ENCODE data around the gene MORC1.

The MORC1 gene

DNA sequence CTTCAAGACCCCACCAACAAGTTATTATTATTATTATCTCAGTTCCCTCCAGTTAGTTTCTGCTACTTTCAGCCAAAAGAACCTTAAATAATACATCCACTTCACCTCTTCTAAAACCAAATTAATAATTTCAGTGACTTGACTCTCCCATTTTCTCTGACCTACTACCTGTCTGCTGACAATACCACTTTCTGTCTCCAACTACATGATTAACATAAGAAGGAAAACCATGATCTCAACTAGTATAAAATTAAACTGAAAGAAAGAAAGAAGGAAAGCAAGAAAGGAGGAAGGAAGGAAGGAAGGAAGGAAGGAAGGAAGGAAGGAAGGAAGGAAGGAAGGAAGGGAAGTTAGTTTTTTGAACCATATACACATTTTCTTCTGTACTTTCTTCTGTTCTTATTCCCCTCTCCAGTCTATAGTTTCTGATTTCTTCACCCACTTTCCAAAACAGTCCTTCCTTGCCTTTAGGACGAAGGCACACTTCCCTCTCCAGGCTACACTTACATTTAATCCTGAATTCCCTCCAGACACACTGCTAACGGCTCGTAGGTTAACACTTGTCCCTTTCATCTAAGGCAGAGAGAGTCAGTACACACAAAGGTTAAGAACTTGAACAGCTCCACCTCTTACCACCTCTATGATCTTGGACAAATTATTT is 84.8 kb downstream of the MORC1 start:
- DNase-seq (ENCODE audit: low read depth, low spot score), result no peak

DNA sequence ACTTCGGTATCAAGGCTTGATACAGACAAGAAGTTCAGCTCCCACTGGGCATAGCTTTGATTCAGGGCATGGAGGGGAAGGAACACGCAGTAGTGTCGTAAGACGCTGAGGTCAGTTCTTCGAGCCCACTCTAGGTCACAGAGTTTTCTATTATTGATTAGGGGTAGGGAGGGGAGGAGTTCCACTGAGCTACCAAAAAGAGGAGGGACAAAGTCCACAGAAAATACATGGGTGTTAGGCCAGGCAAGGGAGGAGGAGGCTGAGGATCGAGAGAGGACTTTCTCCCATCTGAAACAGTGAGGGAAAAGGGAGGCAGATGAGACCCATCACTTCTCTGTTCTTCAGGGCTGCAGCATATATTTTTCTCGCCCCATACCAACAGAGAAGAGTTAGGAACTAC is 89.2 kb downstream of the MORC1 start:
- DNase-seq (ENCODE audit: low read depth, low spot score), result no peak

DNA sequence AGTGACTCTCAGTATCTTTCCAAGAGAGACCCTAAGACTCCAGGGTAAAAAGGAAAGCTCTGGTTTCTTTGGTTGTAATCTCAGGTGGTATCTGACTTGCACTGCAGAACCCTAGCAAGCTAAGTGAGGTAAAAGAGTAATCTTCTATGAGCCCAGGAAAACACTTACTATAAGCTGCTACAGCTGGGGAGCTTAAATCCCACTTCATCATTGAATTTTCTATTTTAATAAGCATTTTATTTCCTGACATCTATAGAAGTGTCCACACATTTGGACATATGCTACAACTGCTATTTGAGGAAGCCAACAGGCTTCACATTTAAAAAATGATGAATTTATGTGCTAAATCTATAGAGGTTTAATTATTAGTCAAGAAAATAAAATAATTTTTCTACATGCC is 91.1 kb downstream of the MORC1 start:
- no peak for DNase-seq (ENCODE audit: low read depth, low spot score)

DNA sequence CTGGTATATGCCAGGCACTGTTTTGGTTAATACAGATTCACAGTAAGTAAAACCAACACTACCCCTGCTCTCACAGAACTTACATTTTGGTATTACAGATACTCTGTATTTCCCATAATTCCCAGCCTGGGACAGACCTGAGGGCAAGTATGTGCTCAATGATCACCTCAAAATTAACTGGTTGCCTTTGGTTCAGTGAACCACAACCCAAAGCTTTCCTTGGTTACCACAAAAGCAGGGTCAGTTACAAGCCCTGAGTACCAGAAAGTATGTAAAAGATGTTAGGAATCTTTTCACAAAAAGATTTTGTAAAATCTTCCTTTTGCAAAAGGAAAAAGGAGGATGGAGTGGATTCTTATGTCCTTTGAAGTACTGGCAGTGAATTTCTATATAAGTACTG is 92.0 kb downstream of the MORC1 start:
- no peak for DNase-seq (ENCODE audit: low read depth, low spot score)

DNA sequence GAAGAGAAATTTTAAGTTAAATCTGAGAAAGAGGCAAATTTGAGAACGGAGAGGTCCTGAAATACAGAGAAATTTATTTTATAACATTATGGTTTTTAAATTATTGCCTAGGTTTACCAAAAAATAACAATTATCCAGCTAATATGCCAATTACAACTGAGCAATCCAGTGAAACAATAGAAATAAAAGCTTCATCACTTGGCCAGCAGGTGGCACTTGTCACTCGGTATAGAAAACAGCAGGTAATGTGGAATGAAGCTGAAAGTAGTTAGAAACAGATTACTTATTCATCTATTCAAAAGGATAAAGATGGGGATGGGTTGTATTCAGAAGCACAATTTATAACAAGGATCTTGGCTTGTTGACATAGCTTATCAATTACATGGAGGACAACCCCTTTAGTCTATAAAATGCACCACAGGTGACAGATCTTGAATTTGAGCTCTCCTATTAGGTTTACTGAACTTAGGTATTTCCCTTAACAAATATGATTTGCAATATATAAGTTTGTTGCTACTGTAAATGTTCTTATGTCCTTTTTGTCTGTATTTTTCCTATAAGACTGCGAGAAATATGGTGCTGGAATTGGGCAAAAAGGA is 94.2 kb downstream of the MORC1 start:
- no peak for DNase-seq (ENCODE audit: low read depth, low spot score)

DNA sequence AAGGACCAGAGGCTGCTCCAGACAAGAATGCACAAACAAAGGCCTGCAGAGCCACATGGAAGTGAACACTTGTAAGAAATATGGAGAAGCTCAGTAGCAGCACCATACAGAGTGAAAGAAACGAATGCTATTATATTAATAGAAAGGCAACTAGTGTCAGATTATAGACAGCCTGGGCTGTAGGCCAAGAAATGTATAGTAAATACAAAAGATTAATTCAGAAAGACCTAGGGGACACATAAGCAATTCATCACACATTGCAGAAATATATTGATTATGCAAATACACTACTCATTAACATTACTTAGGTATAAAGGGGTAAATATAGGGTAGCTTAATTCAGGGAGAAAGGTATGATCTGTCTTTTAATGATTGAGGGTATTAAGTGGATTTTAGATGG is 94.8 kb downstream of the MORC1 start:
- no peak for DNase-seq (ENCODE audit: low read depth, low spot score)

DNA sequence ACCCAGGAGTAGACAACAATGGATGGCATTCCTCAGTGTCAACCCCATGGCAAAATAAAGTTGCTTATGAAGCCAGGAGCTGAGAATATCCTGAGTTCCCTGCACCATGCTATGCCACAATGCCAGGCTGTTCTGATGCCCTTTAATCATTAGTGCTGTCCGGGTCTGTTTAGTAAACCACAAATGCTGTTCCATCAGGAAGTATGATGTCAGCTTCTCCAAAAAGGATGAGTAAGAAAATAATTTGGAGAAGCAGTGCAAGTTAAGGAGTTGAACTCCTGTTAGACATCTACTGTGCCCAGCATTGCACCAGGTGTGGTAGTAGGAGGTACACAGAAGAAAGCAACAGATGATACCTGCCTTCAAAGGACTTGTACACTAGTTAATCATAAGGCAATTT is 96.4 kb downstream of the MORC1 start:
- no peak for DNase-seq (ENCODE audit: low read depth, low spot score)

DNA sequence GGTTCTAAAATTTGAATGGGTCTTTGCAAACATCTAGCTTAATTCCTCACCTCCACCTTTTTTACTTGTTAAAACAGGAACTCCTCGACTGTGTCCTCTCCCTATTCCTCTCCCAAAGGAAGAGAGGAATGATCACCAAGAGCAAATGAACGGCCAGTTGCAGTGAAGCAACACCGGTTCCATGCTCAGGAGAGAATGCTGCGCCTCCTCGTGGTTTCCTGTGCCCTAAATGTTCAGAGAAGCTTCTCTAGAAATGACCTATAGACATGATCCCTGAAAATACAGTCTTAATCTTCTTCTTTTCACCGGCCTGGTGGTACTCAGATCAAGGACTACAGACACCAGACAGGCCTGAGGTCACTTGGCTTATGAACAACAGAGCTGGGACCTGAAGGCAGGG is 99.1 kb downstream of the MORC1 start:
- DNase-seq (ENCODE audit: low read depth, low spot score), result no peak

DNA sequence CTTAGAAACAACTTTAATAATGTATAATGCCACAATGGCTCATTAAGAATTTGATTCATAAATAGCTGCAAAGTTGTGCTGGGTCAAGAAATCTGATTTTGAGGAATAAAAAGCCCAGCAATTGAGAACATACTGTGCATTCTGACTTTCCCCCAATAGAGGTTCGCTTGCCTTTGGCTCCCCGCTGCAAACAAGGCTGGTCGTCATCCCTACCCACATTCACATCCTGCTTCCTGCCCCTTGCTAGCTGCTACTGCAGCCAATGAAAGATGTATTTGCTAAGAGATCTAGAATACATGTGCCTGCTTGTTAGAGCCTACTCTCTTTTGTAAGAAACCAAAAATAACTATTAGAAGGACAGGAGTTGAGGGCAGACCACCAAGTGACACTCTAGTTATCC is 112.5 kb downstream of the MORC1 start:
- DNase-seq (ENCODE audit: low read depth, low spot score), result no peak

DNA sequence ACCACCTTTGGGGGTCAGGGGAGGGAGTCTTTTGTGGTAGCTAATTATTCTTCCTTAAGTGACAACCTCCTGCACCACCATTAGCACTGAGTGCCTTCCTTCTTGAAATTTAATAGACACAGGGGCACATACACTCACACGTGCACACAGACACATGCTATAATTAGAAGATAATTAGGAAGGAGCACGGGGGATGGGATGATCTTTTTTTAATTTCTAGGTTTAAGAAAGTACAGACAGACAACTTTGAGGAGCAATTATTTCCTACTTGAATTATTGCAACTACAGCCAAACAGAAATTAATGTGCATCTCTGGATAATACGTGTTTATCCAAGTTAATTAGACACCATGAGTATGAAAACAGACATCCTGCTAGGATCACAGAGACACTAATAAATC is 119.5 kb downstream of the MORC1 start:
- DNase-seq (ENCODE audit: low read depth, low spot score), result no peak

DNA sequence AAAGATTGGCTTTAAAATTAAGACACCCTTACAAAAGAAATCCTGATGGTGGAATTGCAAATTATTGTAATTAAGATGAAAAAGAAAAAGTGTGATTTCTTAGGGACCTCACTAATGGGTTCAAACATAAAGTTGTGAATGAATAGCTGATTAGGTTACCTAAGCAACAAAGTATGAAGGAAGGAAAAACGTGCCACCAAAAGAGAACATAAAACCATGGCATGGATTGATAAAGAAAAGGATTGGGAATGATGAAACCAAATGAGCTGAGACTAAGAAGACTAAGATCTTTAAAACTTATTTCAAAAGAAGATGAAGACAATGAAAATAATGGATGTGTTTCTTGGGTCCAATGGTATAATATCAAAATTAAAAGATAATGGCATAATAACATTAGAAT is 132.1 kb downstream of the MORC1 start:
- no peak for DNase-seq (ENCODE audit: low read depth, low spot score)

DNA sequence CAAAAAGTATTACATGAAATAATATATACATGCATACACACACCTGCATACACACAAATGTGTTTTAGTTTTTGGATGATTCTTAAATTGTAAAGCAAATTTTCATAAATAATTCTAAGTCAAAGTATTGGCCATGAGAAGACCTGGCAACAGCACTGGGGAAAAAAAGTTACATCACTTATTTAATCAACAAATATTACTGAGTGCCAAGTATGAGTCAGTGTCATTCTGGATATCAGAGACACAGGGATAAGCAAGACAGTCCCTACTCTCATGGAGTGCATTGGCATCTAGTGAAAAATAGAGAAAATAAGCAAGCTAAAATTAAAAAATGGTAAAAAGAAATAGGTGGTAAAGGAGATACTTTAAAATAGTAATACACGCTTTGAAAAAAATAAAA is 134.9 kb downstream of the MORC1 start:
- DNase-seq (ENCODE audit: low read depth, low spot score), result no peak

DNA sequence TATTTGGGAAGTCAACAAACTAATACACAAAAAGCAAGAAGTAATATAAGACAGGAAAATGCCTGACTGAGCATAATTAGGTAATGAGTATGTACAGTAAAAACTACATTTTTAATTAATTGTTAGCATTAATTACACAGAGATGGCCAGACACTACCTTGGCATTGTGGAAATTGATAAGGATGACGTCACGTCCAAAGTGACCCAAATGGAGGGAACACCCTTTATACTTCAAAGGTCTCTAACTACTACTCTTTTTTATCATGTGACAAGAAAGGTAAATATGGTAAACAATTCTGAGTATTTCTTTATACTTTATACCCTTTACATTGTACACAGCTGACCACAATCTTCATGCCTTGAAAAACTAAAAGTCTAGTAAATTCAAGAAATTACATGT is 141.9 kb downstream of the MORC1 start:
- DNase-seq (ENCODE audit: low read depth, low spot score), result no peak

DNA sequence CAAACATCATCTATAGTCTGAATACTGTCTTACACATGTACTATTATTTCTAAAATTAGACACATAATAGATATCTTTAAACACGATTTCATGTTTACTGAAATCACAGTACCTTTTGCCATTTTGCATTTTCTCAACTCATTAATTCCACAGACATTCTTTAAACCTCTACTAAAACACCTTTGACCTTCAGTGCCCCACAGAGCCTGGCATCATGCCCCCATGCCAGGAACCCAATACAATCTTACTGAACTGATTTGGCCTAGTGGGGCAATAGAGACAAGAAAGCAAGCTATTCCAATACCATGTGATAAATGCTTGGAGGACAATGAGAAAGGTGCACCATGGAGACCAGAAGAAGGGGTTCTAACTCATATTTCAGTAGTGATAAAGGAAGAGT is 144.9 kb downstream of the MORC1 start:
- DNase-seq (ENCODE audit: low read depth, low spot score), result no peak

DNA sequence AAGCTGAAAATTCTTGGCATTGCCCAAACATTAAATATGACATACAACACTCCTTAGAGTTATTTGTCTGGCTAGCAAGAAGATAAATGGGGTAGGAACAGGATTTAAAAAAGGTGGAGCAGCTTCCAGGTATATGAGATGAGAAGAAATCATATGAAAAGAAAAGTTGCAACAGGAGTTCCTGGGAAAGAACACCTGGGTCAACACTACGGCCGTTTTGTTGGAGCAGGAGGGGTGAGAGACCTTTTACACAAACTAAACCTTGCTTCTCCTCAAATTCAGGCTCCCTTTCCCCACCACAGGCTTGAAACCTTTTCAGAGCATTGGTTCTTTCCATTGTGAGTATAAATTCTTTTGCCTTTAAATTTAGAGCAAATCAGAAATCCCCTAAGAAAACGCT is 145.5 kb downstream of the MORC1 start:
- DNase-seq (ENCODE audit: low read depth, low spot score), result no peak

DNA sequence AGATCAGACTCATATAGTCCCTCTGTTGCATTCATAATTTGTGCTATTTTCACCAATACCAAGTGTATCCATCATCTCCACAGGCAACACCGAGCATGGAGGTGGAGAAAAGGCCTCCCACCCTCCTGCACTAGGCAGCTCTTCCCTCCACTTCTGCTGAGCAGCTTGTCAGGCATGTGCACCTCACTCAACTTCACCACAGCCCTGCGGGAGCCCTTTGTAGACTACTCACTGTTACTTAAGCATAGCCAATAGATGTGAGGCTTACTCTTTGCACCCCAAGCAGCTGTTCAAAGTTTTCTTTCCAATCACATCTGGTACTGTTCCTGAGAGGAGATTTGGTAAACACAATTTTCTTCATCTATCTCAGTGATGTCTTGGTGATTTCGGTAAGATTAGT is 147.4 kb downstream of the MORC1 start:
- DNase-seq (ENCODE audit: low read depth, low spot score), result no peak

DNA sequence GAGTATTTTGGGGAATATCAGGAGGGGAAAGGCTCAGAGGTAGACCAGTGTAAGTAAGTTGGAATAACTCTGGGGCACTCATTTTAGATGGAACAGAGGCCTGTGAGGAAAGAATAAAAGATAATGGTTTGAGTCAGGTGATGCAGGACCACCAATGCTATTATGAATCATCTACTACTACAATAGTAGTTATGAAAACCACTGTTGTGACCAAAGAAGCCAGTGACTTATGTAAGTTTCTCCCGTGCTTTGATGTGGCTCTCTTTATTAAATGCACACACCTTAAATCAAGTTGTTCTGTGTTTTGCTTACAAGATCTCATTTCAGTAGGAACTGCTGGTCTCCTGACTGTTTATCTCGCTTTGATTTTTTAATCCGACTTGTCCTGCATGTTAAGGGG is 151.2 kb downstream of the MORC1 start:
- no peak for DNase-seq (ENCODE audit: low read depth, low spot score)

DNA sequence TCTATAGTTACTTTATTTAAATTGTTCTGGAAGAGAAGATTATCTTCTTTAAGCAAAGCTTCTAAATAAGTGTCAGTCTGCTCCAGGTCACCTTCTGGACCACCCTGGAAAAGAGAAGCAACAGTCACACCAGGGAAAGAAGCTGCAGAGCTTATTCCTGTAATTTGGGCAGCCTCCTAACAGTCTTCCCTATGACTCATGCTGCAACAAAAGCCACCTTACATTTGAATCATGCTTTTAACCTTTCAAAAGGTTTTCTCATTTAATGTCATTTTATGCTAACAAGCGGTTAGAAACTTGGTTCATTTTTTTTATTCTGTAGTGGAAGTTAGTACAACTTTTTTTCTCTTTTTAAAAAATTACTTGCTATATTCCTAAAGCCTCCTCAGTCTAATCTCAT is 158.9 kb downstream of the MORC1 start:
- no peak for DNase-seq (ENCODE audit: low read depth, low spot score)

DNA sequence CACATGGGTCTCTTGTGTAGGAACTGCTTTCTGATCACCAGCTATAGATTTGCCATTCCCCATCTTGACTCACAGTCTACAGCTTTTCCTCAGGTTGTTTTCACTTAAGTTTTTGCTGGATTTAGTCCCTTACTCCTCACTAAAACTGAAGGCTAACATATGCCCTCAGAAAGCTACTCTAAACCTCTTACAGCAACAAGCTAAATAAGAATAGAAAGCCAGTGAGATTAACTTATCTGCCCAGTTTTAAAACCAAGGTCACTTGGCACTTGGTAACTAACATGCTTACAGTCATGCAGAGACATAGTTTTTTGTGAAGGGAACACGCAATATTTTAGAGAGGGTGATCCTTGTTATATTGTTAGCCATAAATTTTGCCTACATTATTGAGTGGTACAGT is 164.2 kb downstream of the MORC1 start, which contains the start of gene GUCA1C:
Gene GUCA1C, minus strand, starts transcription at position 180 of the 400 bp plus-strand sequence. Its CDS starts 117 bp downstream, at position 63.
- DNase-seq (ENCODE audit: low read depth, low spot score), result no peak

DNA sequence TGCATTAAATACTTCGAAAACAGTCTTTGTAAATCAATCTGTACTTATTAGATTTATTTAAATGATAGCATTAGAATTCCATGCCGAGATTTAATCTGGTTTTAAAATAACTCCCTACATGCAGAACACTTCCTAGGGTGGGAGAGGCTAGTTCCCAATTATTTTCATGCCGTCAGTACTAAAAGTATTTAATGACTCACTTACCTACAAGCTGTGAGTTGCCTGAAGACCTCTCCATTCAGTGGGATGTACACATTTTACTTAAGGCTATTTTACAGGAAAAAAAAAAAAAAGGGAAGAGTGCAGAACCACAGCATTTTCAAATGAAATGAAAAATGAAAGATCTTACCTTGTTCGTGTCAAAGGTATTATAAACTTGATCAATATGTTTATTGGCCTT is 164.7 kb downstream of the MORC1 start:
- DNase-seq (ENCODE audit: low read depth, low spot score), result no peak

DNA sequence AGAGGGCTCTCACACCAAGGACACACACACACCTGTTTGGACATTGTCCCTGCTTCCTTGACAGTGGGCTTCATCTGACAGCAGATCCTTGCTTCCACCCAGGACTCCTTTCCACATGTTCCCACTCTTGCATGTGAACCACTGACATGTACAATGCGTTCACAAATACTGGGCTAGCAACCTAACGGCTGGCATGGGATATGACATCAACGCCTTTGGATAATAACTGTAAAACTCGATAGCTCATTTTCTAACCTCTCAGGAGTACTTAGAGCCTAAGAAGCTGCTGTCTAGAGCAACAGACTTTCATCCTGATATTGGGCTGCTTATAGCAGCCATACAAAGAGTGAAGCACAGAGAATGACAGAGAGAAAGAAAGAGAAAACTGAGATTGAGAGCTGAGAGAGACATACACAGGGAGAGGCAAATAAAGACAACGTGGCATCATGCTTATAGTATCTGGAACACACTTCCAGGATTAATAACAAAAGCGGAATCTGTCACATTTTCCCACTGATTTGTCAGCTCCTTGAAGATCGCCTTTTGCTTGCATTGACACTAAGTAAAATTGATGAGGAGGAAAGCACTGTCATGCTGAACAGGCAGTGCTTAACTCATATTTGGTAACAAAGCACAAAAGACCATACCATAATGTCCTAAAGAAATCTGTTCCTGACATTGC is 166.0 kb downstream of the MORC1 start:
- DNase-seq (ENCODE audit: low read depth, low spot score), result no peak

DNA sequence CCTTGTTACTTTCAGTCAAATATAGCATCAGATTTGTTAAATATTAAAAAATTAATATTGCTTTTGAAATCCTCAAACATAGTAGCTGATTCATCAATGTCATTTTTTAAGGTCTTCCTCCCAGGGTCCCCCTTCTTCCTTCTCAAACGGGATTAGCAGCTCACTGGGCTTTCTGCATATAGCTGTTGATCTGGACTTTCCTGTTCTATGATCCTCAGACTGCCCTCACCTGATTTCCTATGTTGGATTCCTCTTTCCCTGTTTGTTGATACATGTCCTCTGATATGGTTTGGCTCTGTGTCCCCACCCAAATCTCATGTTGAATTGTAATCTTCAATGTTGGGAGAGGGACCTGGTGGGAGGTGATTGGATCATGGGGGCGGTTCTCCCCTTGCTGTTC is 170.1 kb downstream of the MORC1 start:
- no peak for DNase-seq (ENCODE audit: low read depth, low spot score)

Measured in activated naive CD8-positive, alpha-beta T cell treated with anti-CD3 and anti-CD28 coated beads, Interleukin-2, amount 50 U/mL, for 16 hours (primary cell).